Measurements from ENCODE around the gene TRAPPC6A. TPM values are rescaled to one million over a fixed set of nuclear protein-coding genes. Genes with fewer than 3 reads are reported as not detected.
A peak's percentile ranks its signal among the peaks of the same experiment; 100 is the strongest.

Gene TRAPPC6A
- total RNA-seq, 2 donors from 2014 or later, result 56.6 to 79.1 TPM

GRCh38 chr19:45138303-45138751 lies 39.7 kb downstream of the TRAPPC6A start:
- Mint-ChIP-seq H3K4me1 (peaks cover 9% of the 10 kb centered on the region), H3K36me3 (ENCODE audit: low read depth) (peaks cover 22% of the 10 kb centered on the region), H3K4me3 (no peak overlapping the region), H3K9me3 (no peaks in the 10 kb centered on the region), H3K27me3 (ENCODE audit: insufficient read depth) (no peaks in the 10 kb centered on the region), H3K27ac (peak overlapping the region; percentile 61)
- Histone ChIP-seq H3K9ac (ENCODE audit: extremely low read depth, low read length, poor library complexity, severe bottlenecking) (no peak overlapping the region), H3K36me3 (ENCODE audit: control insufficient read depth, insufficient read depth, low read length) (peaks cover 14% of the 10 kb centered on the region), H3K9me3 (ENCODE audit: control insufficient read depth, low read length) (no peaks in the 10 kb centered on the region), H3K27ac (ENCODE audit: low read depth, low read length) (no peak overlapping the region), H3K27me3 (ENCODE audit: control insufficient read depth, insufficient read depth, low read length, poor library complexity, severe bottlenecking) (no peaks in the 10 kb centered on the region), H3K4me1 (ENCODE audit: control insufficient read depth, insufficient read depth, low read length) (no peaks in the 10 kb centered on the region), H3K4me3 (ENCODE audit: low read length) (no peak overlapping the region)
- 90 to 100% methylated on average over 5 to 11 of the region's 11 CpGs for WGBS, 2 experiments (ENCODE audit: insufficient coverage in 1 of 2, insufficient read length in 1 of 2)
- no peak for DNase-seq
- TF ChIP-seq CTCF (conservative IDR thresholded peaks at IDR 0.05), result no peak

- H3K27ac ChIP-seq (ENCODE audit: low read depth, low read length), result peak overlapping the region; percentile 34
- WGBS, 2 experiments (ENCODE audit: insufficient coverage in 1 of 2, insufficient read length in 1 of 2), result 94 to 97% methylated on average over 13 to 17 of the region's 17 CpGs
Measured at GRCh38 chr19:45137179-45137761, 40.8 kb downstream of the TRAPPC6A start.

GRCh38 chr19:45136507-45137178 lies 41.4 kb downstream of the TRAPPC6A start:
- Mint-ChIP-seq H3K4me3 (no peak overlapping the region), H3K36me3 (ENCODE audit: low read depth) (peaks cover 11% of the 10 kb centered on the region), H3K27me3 (ENCODE audit: insufficient read depth) (no peaks in the 10 kb centered on the region), H3K9me3 (no peaks in the 10 kb centered on the region), H3K27ac (peak overlapping the region; percentile 44), H3K4me1 (peaks cover 9% of the 10 kb centered on the region)
- Histone ChIP-seq H3K27ac (ENCODE audit: low read depth, low read length) (peak overlapping the region; percentile 34), H3K27me3 (ENCODE audit: control insufficient read depth, insufficient read depth, low read length, poor library complexity, severe bottlenecking) (no peaks in the 10 kb centered on the region), H3K36me3 (ENCODE audit: control insufficient read depth, insufficient read depth, low read length) (peaks cover 7% of the 10 kb centered on the region), H3K9ac (ENCODE audit: extremely low read depth, low read length, poor library complexity, severe bottlenecking) (no peak overlapping the region), H3K9me3 (ENCODE audit: control insufficient read depth, low read length) (no peaks in the 10 kb centered on the region), H3K4me1 (ENCODE audit: control insufficient read depth, insufficient read depth, low read length) (no peaks in the 10 kb centered on the region), H3K4me3 (ENCODE audit: low read length) (no peak overlapping the region)
- peak; percentile 63 for DNase-seq
- TF ChIP-seq CTCF (conservative IDR thresholded peaks at IDR 0.05), result no peak
- 92 to 93% methylated on average over 5 to 12 of the region's 12 CpGs for WGBS, 2 experiments (ENCODE audit: insufficient coverage in 1 of 2, insufficient read length in 1 of 2)

More at GRCh38 chr19:45137179-45137761, 40.8 kb downstream of the TRAPPC6A start:
- no peak for TF ChIP-seq CTCF (conservative IDR thresholded peaks at IDR 0.05)
- no peaks in the 10 kb centered on the region for H3K27me3 ChIP-seq (ENCODE audit: control insufficient read depth, insufficient read depth, low read length, poor library complexity, severe bottlenecking)
- Mint-ChIP-seq H3K9me3 (no peaks in the 10 kb centered on the region), H3K27ac (peak overlapping the region; percentile 64), H3K36me3 (ENCODE audit: low read depth) (peaks cover 13% of the 10 kb centered on the region), H3K27me3 (ENCODE audit: insufficient read depth) (no peaks in the 10 kb centered on the region), H3K4me1 (peaks cover 9% of the 10 kb centered on the region), H3K4me3 (no peak overlapping the region)
- DNase-seq, result no peak
- no peak overlapping the region for H3K4me3 ChIP-seq (ENCODE audit: low read length)
- H3K4me1 ChIP-seq (ENCODE audit: control insufficient read depth, insufficient read depth, low read length), result no peaks in the 10 kb centered on the region
- peaks cover 4% of the 10 kb centered on the region for H3K36me3 ChIP-seq (ENCODE audit: control insufficient read depth, insufficient read depth, low read length)
- no peak overlapping the region for H3K9ac ChIP-seq (ENCODE audit: extremely low read depth, low read length, poor library complexity, severe bottlenecking)
- H3K9me3 ChIP-seq (ENCODE audit: control insufficient read depth, low read length), result no peaks in the 10 kb centered on the region
